ENCODE measurements around the gene GPR78.
"Not testable (repeated sequence)": the region's sequence is repeated elsewhere in the genome, so short reads cannot be mapped to it uniquely, and the experiment has no call there.

The GPR78 gene

DNA sequence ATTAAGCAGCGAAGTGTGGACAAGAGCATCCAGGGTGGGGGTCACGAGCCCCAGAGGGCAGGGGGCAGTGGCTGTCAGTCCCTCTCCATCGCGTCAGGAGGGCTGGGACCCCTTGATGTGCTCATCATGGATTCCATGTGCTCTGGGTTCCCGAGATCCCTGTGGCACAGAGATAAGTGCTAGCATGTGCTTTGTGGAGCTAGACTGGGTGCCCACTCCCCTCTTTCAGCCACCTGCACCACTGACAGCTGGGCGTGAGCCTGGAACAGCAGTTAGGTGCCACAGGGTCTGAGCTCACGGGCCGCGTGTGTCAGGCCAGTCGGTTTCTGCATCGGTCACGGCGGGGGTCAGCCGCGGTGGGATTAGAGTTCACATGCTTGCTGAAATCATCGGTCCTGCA, 36.6 kb downstream of the GPR78 start:
- no peak for DNase-seq (ENCODE audit: low spot score)

DNA sequence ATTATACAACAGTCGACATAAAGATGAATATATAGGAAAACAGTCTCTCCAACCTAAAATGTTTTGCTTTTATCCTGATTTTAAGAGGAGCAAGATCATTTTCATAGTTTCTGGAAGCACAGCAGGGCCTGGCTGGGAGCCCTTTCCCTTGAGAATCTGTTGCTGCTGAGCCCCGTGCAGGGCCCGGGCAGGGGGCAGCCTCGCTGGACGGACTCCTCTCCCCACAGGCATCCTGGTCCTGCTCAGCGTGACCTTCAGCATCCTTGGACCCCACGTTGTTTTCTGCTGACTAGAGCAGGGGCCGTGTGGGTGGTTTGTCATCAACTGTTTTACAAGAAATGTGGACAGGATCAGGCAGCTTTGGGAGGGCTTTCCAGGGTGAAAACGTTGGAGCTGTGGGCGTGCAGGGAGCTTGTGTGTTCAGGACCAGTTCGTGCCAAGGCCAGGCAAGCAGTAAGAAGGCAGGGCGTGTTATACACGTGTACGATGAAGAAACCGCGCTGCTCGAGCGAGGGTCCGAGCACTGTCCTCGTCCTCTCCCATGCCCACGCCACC, 37.4 kb downstream of the GPR78 start:
- DNase-seq (ENCODE audit: low spot score): no peak

- DNase-seq (ENCODE audit: low spot score): no peak
These were observed 38.2 kb downstream of the GPR78 start for GRCh38 chr4:8618421-8618820.

DNA sequence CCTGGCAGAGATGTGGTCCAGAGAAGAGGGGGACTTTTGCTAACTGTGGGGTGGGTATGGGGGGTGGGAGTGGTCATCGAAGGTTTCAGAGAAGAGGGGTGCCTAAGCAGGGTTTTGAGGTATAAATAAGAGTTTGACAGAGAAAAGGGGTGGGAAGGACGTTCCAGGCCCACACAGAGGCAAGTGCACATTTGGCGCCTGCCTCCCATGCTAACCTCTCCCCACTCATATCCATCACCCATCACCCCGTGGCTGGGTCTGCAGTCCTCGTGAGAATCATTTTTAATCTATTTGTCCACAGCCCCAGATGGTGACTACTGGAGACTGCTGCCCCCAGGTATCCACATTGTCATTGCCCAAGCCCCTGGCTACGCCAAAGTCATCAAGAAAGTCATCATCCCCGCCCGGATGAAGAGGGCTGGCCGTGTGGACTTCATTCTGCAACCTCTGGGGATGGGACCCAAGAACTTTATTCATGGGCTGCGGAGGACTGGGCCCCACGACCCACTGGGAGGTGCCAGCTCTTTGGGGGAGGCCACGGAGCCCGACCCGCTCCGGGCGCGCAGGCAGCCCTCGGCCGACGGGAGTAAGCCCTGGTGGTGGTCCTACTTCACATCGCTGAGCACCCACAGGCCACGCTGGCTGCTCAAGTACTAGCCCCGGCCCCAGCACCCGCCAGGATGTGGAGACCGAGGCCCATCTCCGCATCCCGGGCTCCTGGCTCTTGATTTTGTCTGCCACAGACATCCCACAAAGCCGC, 38.9 kb downstream of the GPR78 start:
- DNase-seq (ENCODE audit: low spot score): no peak

DNA sequence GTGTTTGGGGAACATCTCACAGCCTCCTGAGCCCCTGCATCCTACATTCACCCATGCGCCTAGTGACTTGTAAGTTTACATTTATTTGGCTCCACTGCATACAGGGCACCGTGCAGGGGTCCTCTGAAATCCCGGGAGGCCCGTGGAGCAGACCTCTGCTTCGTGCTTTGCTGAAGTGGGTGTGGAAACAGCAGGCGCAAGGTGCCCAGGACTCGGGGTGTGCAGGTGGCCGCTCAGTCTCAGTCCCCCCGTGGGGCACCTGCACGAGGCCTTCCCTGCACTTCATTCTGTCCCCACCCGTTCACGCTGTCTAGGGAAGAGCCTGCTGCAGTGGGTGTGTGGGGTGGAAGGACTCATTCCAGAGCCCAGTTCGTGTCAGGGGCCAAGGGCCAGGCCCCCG, 40.9 kb downstream of the GPR78 start:
- DNase-seq (ENCODE audit: low spot score): not testable (repeated sequence)

- not testable (repeated sequence) for DNase-seq (ENCODE audit: low spot score)
These were observed 44.5 kb downstream of the GPR78 start for GRCh38 chr4:8624601-8625272.

DNA sequence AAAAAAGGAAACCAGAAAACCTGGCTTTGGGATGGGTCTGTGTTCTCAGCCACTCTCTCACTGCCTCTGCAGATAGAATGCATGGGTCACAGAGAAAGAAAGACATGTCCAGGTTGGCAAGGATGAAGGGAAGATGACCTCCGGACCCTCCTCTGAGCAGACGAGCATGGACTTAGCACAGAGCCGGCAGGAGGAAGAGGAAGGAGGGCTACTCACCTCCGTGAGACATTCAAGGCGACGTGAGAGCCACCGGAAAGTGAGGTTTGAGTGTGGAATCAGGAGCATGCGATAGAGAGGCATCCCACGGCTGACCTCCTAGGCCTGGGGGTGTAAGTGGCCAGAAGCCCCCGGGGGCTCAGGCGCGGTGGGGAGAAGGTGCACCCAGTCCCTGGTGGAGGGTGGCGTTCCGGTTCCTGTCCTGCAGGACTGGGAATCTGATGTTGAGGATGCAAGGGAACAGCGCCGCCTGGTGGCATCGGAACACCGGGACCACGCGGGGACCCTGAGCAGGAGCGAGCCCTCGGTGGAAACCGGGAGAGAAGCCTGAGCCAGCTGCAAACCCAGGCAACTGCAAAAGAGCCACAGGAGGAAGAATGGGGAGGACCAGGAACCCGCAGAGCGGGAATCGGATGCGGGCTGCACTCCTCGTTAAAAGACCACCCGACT, 50.2 kb downstream of the GPR78 start:
- DNase-seq (ENCODE audit: low spot score): not testable (repeated sequence)

DNA sequence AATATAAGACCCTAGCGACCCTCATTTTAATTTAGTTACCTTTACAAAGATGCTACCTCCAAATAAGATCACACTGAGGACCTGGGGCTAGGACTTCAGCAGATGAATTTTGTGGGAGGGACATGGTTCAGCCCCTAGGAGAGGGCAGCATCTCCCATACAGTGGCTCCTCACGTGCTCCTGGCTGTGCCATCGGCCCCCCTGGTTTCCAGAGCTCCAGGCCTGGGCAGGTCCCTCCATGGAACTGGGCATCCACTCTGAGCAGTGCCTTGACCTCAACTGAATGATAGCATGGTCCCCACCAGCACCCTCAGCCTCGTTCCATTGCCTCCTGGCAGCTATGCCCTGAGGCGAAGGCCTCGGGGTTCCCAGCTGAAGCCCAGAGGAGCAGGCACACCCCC, 51.7 kb downstream of the GPR78 start:
- not testable (repeated sequence) for DNase-seq (ENCODE audit: low spot score)

DNA sequence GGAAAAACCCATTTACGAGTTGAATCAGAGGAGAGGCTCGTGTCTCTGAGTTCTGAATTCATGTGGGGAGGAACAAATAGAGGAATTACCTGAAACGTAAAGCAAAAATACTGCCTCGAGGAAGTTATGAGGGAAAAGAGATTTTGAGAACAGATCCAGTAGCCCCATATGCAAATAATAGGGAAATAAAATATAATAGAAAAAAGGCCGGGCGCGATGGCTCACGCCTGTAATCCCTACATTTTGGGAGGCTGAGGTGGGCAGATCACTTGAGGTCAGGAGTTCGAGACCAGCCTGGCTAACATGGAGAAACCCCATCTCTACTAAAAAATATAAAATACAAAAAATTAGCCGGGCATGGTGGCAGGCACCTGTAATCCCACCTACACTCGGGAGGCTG, 54.6 kb downstream of the GPR78 start:
- not testable (repeated sequence) for DNase-seq (ENCODE audit: low spot score)

- not testable (repeated sequence) for DNase-seq (ENCODE audit: low spot score)
These were observed 55.8 kb downstream of the GPR78 start for GRCh38 chr4:8635897-8636554.

Data from hepatic stellate cell (primary cell).